Measurements from ENCODE around the gene ZCCHC24.

- no peak for TF ChIP-seq CTCF (IDR thresholded peaks at IDR 0.05; ENCODE audit: low read length)
- TF ChIP-seq EZH2 (IDR thresholded peaks at IDR 0.05; ENCODE audit: borderline replicate concordance, low read length), result no peak
Observed at GRCh38 chr10:79354615-79355014, 90.8 kb downstream of the ZCCHC24 start.
